ENCODE data around the gene RAPGEF1.
"Not testable (repeated sequence)": the region's sequence is repeated elsewhere in the genome, so short reads cannot be mapped to it uniquely, and the experiment has no call there.

DNA sequence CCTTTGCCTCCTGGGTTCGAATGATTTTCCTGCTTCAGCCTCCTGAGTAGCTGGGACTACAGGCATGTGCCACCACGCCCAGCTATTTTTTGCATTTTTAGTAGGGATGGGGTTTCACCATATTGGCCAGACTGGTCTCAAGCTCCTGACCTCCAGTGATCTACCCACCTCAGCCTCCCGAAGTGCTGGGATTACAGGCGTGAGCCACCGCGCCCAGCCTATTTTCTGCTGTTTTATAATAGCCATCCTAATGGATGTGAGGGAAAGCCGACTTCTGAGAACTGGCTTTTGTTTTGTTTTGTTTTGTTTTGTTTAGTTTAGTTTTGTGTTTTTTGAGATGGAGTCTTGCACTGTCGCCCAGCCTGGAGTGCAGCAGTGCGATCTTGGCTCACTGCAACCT, 13.9 kb upstream of the RAPGEF1 start:
- TF ChIP-seq BCL11A (tag by site-specific recombination; IDR thresholded peaks at IDR 0.05; ENCODE audit: low read depth); GLIS1 (tag by site-specific recombination; IDR thresholded peaks at IDR 0.05); ZBTB8A (tag by site-specific recombination; IDR thresholded peaks at IDR 0.05); ZNF37A (tag by site-specific recombination; IDR thresholded peaks at IDR 0.05); ZNF155 (tag by site-specific recombination; IDR thresholded peaks at IDR 0.05); ZNF670 (tag by site-specific recombination; IDR thresholded peaks at IDR 0.05; ENCODE audit: low read depth); ZNF692 (tag by site-specific recombination; IDR thresholded peaks at IDR 0.05); ZBTB44 (tag by site-specific recombination; IDR thresholded peaks at IDR 0.05); ZSCAN16 (tag by site-specific recombination; IDR thresholded peaks at IDR 0.05); ZNF830 (tag by site-specific recombination; IDR thresholded peaks at IDR 0.05; ENCODE audit: low read depth); KLF9 (tag by site-specific recombination; IDR thresholded peaks at IDR 0.05; ENCODE audit: low read depth); ZNF202 (tag by site-specific recombination; IDR thresholded peaks at IDR 0.05; ENCODE audit: borderline replicate concordance): not testable (repeated sequence)
- TF ChIP-seq, protein P1, sequence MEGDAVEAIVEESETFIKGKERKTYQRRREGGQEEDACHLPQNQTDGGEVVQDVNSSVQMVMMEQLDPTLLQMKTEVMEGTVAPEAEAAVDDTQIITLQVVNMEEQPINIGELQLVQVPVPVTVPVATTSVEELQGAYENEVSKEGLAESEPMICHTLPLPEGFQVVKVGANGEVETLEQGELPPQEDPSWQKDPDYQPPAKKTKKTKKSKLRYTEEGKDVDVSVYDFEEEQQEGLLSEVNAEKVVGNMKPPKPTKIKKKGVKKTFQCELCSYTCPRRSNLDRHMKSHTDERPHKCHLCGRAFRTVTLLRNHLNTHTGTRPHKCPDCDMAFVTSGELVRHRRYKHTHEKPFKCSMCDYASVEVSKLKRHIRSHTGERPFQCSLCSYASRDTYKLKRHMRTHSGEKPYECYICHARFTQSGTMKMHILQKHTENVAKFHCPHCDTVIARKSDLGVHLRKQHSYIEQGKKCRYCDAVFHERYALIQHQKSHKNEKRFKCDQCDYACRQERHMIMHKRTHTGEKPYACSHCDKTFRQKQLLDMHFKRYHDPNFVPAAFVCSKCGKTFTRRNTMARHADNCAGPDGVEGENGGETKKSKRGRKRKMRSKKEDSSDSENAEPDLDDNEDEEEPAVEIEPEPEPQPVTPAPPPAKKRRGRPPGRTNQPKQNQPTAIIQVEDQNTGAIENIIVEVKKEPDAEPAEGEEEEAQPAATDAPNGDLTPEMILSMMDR (tag by site-specific recombination; IDR thresholded peaks at IDR 0.05): not testable (repeated sequence)
